H1 (cell line): ENCODE measurements around the gene CAMK2A. TPM values are rescaled to one million over a fixed set of nuclear protein-coding genes. Genes with fewer than 3 reads are reported as not detected.
A peak's percentile ranks its signal among the peaks of the same experiment; 100 is the strongest.

ENCODE experiments used
- CTCF ChIA-PET: fragments of 300-600 bp; sonication (Branson Sonifier 250); formaldehyde crosslinking; loops from one replicate; lab custom pipeline; 2021; ENCODE audit not compliant: partially characterized antibody; lab: Charles Lee
- POLR2A ChIA-PET: fragments of 300-600 bp; sonication (Branson Sonifier 250); formaldehyde crosslinking; loops from one replicate; lab custom pipeline; 2021; ENCODE audit warnings: inconsistent platforms; ENCODE audit not compliant: partially characterized antibody; lab: Charles Lee
- DNase-seq, 2 experiments: peaks; one replicate each; pipeline versions ENCODE4 v3.0.0 to v3.0.0-alpha.2; 2010 to 2022; ENCODE audit warnings: low spot score in 2 of 2, low read depth in 1 of 2, mixed read lengths in 1 of 2
- FAIRE-seq: peaks from 2 replicates; lab custom pipeline; 2011; peaks lifted over from hg19 to GRCh38; lab: Jason Lieb, UNC
- H2AFZ ChIP-seq: 2 replicates; pipeline ENCODE4 v1.8.1; 2012; ENCODE audit warnings: low read length, inconsistent platforms
- H2AK5ac ChIP-seq: 2 replicates; pipeline ENCODE4 v1.6.1; 2013; ENCODE audit warnings: low read depth, low read length
- H2BK120ac ChIP-seq: replicated peaks from 2 replicates; pipeline ENCODE3; 2013; ENCODE audit warnings: low read depth, low read length, inconsistent platforms
- H2BK12ac ChIP-seq: 2 replicates; pipeline ENCODE4 v1.6.1; 2013; ENCODE audit warnings: low read depth, low read length
- H2BK15ac ChIP-seq: 2 replicates; pipeline ENCODE4 v1.6.1; 2013; ENCODE audit warnings: low read length
- H2BK20ac ChIP-seq: 2 replicates; pipeline ENCODE4 v1.6.1; 2013; ENCODE audit warnings: low read length
- H2BK5ac ChIP-seq: 2 replicates; pipeline ENCODE4 v1.6.1; 2013; ENCODE audit warnings: low read depth, low read length
- H3K14ac ChIP-seq: 2 replicates; pipeline ENCODE4 v1.6.1; 2013; ENCODE audit warnings: inconsistent platforms; ENCODE audit not compliant: insufficient read length
- H3K18ac ChIP-seq: 2 replicates; pipeline ENCODE4 v1.6.1; 2013; ENCODE audit warnings: low read length; ENCODE audit errors: extremely low read depth
- H3K23ac ChIP-seq: 2 replicates; pipeline ENCODE4 v1.6.1; 2013; ENCODE audit warnings: inconsistent platforms; ENCODE audit not compliant: insufficient read length
- H3K23me2 ChIP-seq: 2 replicates; pipeline ENCODE4 v1.6.1; 2013; ENCODE audit warnings: low read depth, low read length
- H3K27ac ChIP-seq: 2 replicates; pipeline ENCODE4 v1.6.1; 2011; ENCODE audit warnings: low read depth, low read length, inconsistent platforms
- H3K27me3 ChIP-seq, 4 experiments: replicated peaks in 1 of 4; 1 replicate in 1 of 4; 2 replicates in 3 of 4; pipeline versions ENCODE4 v1.6.1 to v1.8.1; 2011 to 2013; ENCODE audit warnings: low read length in 3 of 4, mild to moderate bottlenecking in 3 of 4, inconsistent platforms in 2 of 4, mixed read lengths in 2 of 4, moderate library complexity in 1 of 4; ENCODE audit not compliant: control insufficient read depth in 3 of 4, insufficient read depth in 3 of 4; ENCODE audit errors: extremely low read depth in 1 of 4
- H3K36me3 ChIP-seq, 4 experiments: 2 replicates each; pipeline versions ENCODE4 v1.6.1 to v1.8.1; 2011 to 2013; ENCODE audit warnings: mild to moderate bottlenecking in 4 of 4, low read length in 3 of 4, moderate library complexity in 2 of 4, control low read depth in 1 of 4, inconsistent platforms in 1 of 4; ENCODE audit not compliant: insufficient read depth in 4 of 4, control insufficient read depth in 2 of 4
- H3K4ac ChIP-seq: replicated peaks from 2 replicates; pipeline ENCODE3; 2013; ENCODE audit warnings: low read length, low read depth, mixed read lengths, inconsistent platforms; ENCODE audit not compliant: insufficient read length
- H3K4me1 ChIP-seq, 4 experiments: replicated peaks in 1 of 4; 1 replicate in 1 of 4; 2 replicates in 3 of 4; pipeline versions ENCODE4 v1.6.1 to v1.8.1; 2011 to 2013; ENCODE audit warnings: low read length in 3 of 4, inconsistent platforms in 2 of 4, mixed read lengths in 1 of 4; ENCODE audit not compliant: insufficient read depth in 4 of 4, control insufficient read depth in 3 of 4
- H3K4me2 ChIP-seq, 2 experiments: 2 replicates each; pipeline versions ENCODE4 v1.6.1 to v1.8.1; 2011 to 2013; ENCODE audit warnings: low read depth in 2 of 2, low read length in 2 of 2, control low read depth in 1 of 2, inconsistent platforms in 1 of 2, mild to moderate bottlenecking in 1 of 2; ENCODE audit not compliant: insufficient read depth in 1 of 2
- H3K4me3 ChIP-seq, 4 experiments: fragments of 200-600, 300-600 bp in 1 of 4; sonication (generic), shearing (Covaris generic), sonication (Bioruptor Twin) in 1 of 4; 2 replicates each; pipeline versions ENCODE4 v1.5.1 to v1.8.1; 2011 to 2016; ENCODE audit warnings: low read length in 4 of 4, low read depth in 3 of 4, control low read depth in 2 of 4, inconsistent platforms in 2 of 4, mild to moderate bottlenecking in 2 of 4, mixed read lengths in 1 of 4, moderate library complexity in 1 of 4; ENCODE audit not compliant: insufficient read depth in 2 of 4; ENCODE audit errors: extremely low read depth in 1 of 4
- H3K56ac ChIP-seq: replicated peaks from 2 replicates; pipeline ENCODE3; 2013; ENCODE audit warnings: low read depth, mild to moderate bottlenecking, mixed read lengths, low read length, inconsistent platforms; ENCODE audit not compliant: insufficient read length
- H3K79me1 ChIP-seq: 2 replicates; pipeline ENCODE4 v1.6.1; 2013; ENCODE audit warnings: low read depth, low read length, control low read depth
- H3K79me2 ChIP-seq, 2 experiments: 2 replicates each; pipeline versions ENCODE4 v1.6.1 to v1.8.1; 2012 to 2013; ENCODE audit warnings: low read length in 2 of 2, mild to moderate bottlenecking in 2 of 2, inconsistent platforms in 1 of 2; ENCODE audit not compliant: insufficient read depth in 2 of 2, control insufficient read depth in 1 of 2
- H3K9ac ChIP-seq, 4 experiments: replicated peaks in 1 of 4; 1 replicate in 1 of 4; 2 replicates in 3 of 4; pipeline versions ENCODE4 v1.6.1 to v1.8.1; 2011 to 2013; ENCODE audit warnings: low read depth in 3 of 4, low read length in 3 of 4, control low read depth in 2 of 4, mild to moderate bottlenecking in 2 of 4, moderate library complexity in 2 of 4, inconsistent platforms in 1 of 4; ENCODE audit errors: extremely low read depth in 1 of 4
- H3K9me3 ChIP-seq, 2 experiments: 2 replicates each; pipeline versions ENCODE4 v1.6.1 to v1.8.1; 2012 to 2013; ENCODE audit warnings: mild to moderate bottlenecking in 2 of 2, moderate library complexity in 2 of 2, control low read depth in 1 of 2, inconsistent platforms in 1 of 2, low read depth in 1 of 2, low read length in 1 of 2, mixed read lengths in 1 of 2; ENCODE audit not compliant: insufficient read depth in 2 of 2
- H4K20me1 ChIP-seq, 2 experiments: replicated peaks in 1 of 2; 2 replicates each; pipeline versions ENCODE3 to v1.8.1; 2011 to 2013; ENCODE audit warnings: inconsistent platforms in 2 of 2, low read length in 2 of 2, mild to moderate bottlenecking in 1 of 2; ENCODE audit not compliant: insufficient read depth in 2 of 2, control insufficient read depth in 1 of 2
- H4K5ac ChIP-seq: 2 replicates; pipeline ENCODE4 v1.6.1; 2013; ENCODE audit warnings: low read length, low read depth, mixed read lengths, inconsistent platforms; ENCODE audit not compliant: insufficient read length
- H4K8ac ChIP-seq: 2 replicates; pipeline ENCODE4 v1.8.0; 2013; ENCODE audit warnings: mild to moderate bottlenecking, moderate library complexity, low read length, inconsistent platforms; ENCODE audit not compliant: insufficient read depth; ENCODE audit errors: extremely low read depth
- H4K91ac ChIP-seq: replicated peaks from 2 replicates; pipeline ENCODE3; 2013; ENCODE audit warnings: low read length, mixed read lengths, inconsistent platforms; ENCODE audit not compliant: insufficient read length
- CHD2 ChIP-seq: IDR thresholded peaks from 2 replicates; pipeline ENCODE4 v1.6.1; 2012; ENCODE audit warnings: low read length, improper control_type of control experiment
- GABPA ChIP-seq: IDR thresholded peaks from 2 replicates; pipeline ENCODE4 v1.6.1; 2011; ENCODE audit warnings: mild to moderate bottlenecking, low read length, moderate library complexity, borderline replicate concordance; ENCODE audit not compliant: insufficient read depth
- HDAC6 ChIP-seq: IDR thresholded peaks from one replicate; pipeline ENCODE4 v1.7.1; 2012; ENCODE audit warnings: low read depth, mild to moderate bottlenecking, inconsistent platforms, low read length, moderate library complexity
- RNF2 ChIP-seq: fragments of 200-900, 300-1000 bp; sonication (generic); IDR thresholded peaks from 2 replicates; pipeline ENCODE4 v1.7.1; 2016; ENCODE audit warnings: borderline replicate concordance, low read depth, mild to moderate bottlenecking, antibody characterized with exemption, low read length; ENCODE audit not compliant: poor library complexity, severe bottlenecking; ENCODE audit errors: missing control alignments
- SIX5 ChIP-seq: IDR thresholded peaks from 2 replicates; pipeline ENCODE4 v1.6.1; 2011; ENCODE audit warnings: mild to moderate bottlenecking, low read depth, low read length
- SP2 ChIP-seq: IDR thresholded peaks from 2 replicates; pipeline ENCODE4 v1.6.1; 2012; ENCODE audit warnings: mild to moderate bottlenecking, low read length, inconsistent platforms
- SRF ChIP-seq: IDR thresholded peaks from 2 replicates; pipeline ENCODE4 v1.6.1; 2011; ENCODE audit warnings: mild to moderate bottlenecking, low read depth, low read length, moderate library complexity
- TCF12 ChIP-seq: IDR thresholded peaks from 2 replicates; pipeline ENCODE4 v1.6.1; 2011; ENCODE audit warnings: low read depth, mild to moderate bottlenecking, low read length
- ZNF274 ChIP-seq: IDR thresholded peaks from 2 replicates; pipeline ENCODE4 v1.7.0; 2012; ENCODE audit warnings: low read length, borderline replicate concordance; ENCODE audit errors: extremely low read depth
- WGBS, 2 experiments: shearing (Covaris generic) in 1 of 2; methylation state at CpG; one replicate each; pipeline versions ENCODE4 v1.1.6 to v1.1.7; 2013 to 2015; ENCODE audit warnings: low lambda C conversion rate in 2 of 2, mixed read lengths in 2 of 2, inconsistent platforms in 1 of 2, low coverage in 1 of 2, missing lambda C conversion rate in 1 of 2; ENCODE audit not compliant: insufficient replicate concordance in 2 of 2, insufficient coverage in 1 of 2, insufficient read length in 1 of 2; ENCODE audit errors: extremely low coverage in 1 of 2, missing lambda C conversion rate in 1 of 2; 5-methylcytosine and 5-hydroxymethylcytosine counted together
- polyA plus RNA-seq, 7 experiments: library from polyadenylated mRNA; depleted of rRNA in 3 of 7; stranded (reverse) in 5 of 7; unstranded in 2 of 7; fragments of >200 nt in 5 of 7; fragments of 200-250 nt in 2 of 7; gene quantifications; 1 replicate in 5 of 7; 2 replicates in 1 of 7; 4 replicates in 1 of 7; pipeline versions ENCODE4 v1.2.1 to v1.2.3, GENCODE V29; 2011 to 2013; ENCODE audit warnings: missing spikeins in 2 of 7, mixed read lengths in 2 of 7
- total RNA-seq: library from RNA; stranded (reverse); fragmentation: NEBNext Ultra II Directional; extraction: Animal tissue kit (Norgen Biotek cat#: 25700); gene quantifications from 2 replicates; pipeline ENCODE4 v1.2.1, GENCODE V29; 2021

CAMK2A gene
- total and polyA plus RNA-seq, 2 of the 8 experiments (the other 6 are each of a cell fraction or from before 2014, with no cell fraction given), result 0.20 to 0.28 TPM

- H3K14ac ChIP-seq, result no peak overlapping the region
- H3K4me2 ChIP-seq, result no peak overlapping the region
- H3K9ac ChIP-seq, result no peak overlapping the region
- no peak overlapping the region for H2BK12ac ChIP-seq
- H3K18ac ChIP-seq, result no peak overlapping the region
- ChIA-PET POLR2A (interaction anchor here (0.9 kb wide), 1 partner anchor 44 kb away, joined by 3 read pairs; no protein-coding TSS in a partner anchor), CTCF (interaction anchor here (0.5 to 17.8 kb wide), 29 partner anchors 14 to 506 kb away, joined by 3 to 406 read pairs (median 4); partner anchors contain the start of genes CDX1, PDGFRB and SLC6A7)
- H4K20me1 ChIP-seq, result no peaks in the 10 kb centered on the region
- no peak overlapping the region for H4K5ac ChIP-seq
- no peaks in the 10 kb centered on the region; the same call in 1 of the 2 replicates for H3K79me1 ChIP-seq
- H3K23me2 ChIP-seq, result no peaks in the 10 kb centered on the region
- H3K56ac ChIP-seq, result no peak overlapping the region
- H3K36me3 ChIP-seq, result no peaks in the 10 kb centered on the region
- no peak overlapping the region for H4K91ac ChIP-seq
- H3K27ac ChIP-seq, result no peak overlapping the region
- FAIRE-seq (peak; percentile 90), DNase-seq (peak in 1 of 2 experiments; percentile 66)
- H3K23ac ChIP-seq, result no peak overlapping the region
- H2BK5ac ChIP-seq, result no peak overlapping the region
- H2BK120ac ChIP-seq, result no peak overlapping the region
- no peaks in the 10 kb centered on the region for H3K9me3 ChIP-seq
- H2AFZ ChIP-seq, result no peak overlapping the region
- no peak overlapping the region; the same call in 1 of the 2 replicates for H4K8ac ChIP-seq
- no peak overlapping the region for H2AK5ac ChIP-seq
- no peaks in the 10 kb centered on the region for H3K79me2 ChIP-seq
- no peak overlapping the region for H2BK20ac ChIP-seq
- 61% methylated on average over 5 of the region's 5 CpGs; no CpG with 5 or more reads in 1 of the 2 experiments for WGBS, 2 experiments
- peaks cover 0 to 19% (median 12%) of the 10 kb centered on the region in 4 experiments; a peak in 6 of 7 replicates for H3K27me3 ChIP-seq
- no peak overlapping the region for H3K4me3 ChIP-seq
- H2BK15ac ChIP-seq, result 0 out of 2 replicates have a peak overlapping the region, but pooled peaks have one; percentile 16
- no peaks in the 10 kb centered on the region; a peak in 1 of 7 replicates for H3K4me1 ChIP-seq
- no peak overlapping the region for H3K4ac ChIP-seq
- TF ChIP-seq CHD2, result no peak
- peak; percentile 81 for TF ChIP-seq SRF
- TF ChIP-seq TCF12, result no peak
- peak; percentile 68; the same call in 1 of the 2 replicates for TF ChIP-seq GABPA
- TF ChIP-seq HDAC6, result no peak
- TF ChIP-seq SIX5, result no peak
- TF ChIP-seq ZNF274, result no peak
- TF ChIP-seq RNF2, result no peak
- no peak for TF ChIP-seq SP2
Measured at GRCh38 chr5:150175536-150175935, 114.0 kb downstream of the CAMK2A start.
